ENCODE measurements around the gene PCNA.

PCNA gene

GRCh38 chr20:5078399-5078958, 41.3 kb downstream of the PCNA start:
- TF ChIP-seq REST (IDR thresholded peaks at IDR 0.05; ENCODE audit: insufficient read depth in 1 of 2, low read depth in 2 of 2, low read length in 2 of 2) = no peak

GRCh38 chr20:5077761-5078387, 41.9 kb downstream of the PCNA start:
- no peak for TF ChIP-seq POLR2AphosphoS5 (IDR thresholded peaks at IDR 0.05; ENCODE audit: low read depth, low read length)
- no peak for TF ChIP-seq SIN3A (IDR thresholded peaks at IDR 0.05; ENCODE audit: borderline replicate concordance, insufficient read depth, low read length)
- TF ChIP-seq REST (IDR thresholded peaks at IDR 0.05; ENCODE audit: insufficient read depth in 1 of 2, low read depth in 2 of 2, low read length in 2 of 2) = no peak
- TF ChIP-seq TAF1 (IDR thresholded peaks at IDR 0.05; ENCODE audit: borderline replicate concordance, insufficient read depth, low read length) = no peak
- no peak for TF ChIP-seq FOXP2 (optimal IDR thresholded peaks at IDR 0.05; ENCODE audit: borderline replicate concordance, extremely low read depth, extremely low read length, insufficient read depth)

- TF ChIP-seq POLR2AphosphoS5 (IDR thresholded peaks at IDR 0.05; ENCODE audit: low read depth, low read length) (no peak), FOXP2 (optimal IDR thresholded peaks at IDR 0.05; ENCODE audit: borderline replicate concordance, extremely low read depth, extremely low read length, insufficient read depth) (no peak), TAF1 (IDR thresholded peaks at IDR 0.05; ENCODE audit: borderline replicate concordance, insufficient read depth, low read length) (no peak), REST (IDR thresholded peaks at IDR 0.05; ENCODE audit: insufficient read depth in 1 of 2, low read depth in 2 of 2, low read length in 2 of 2) (no peak), SIN3A (IDR thresholded peaks at IDR 0.05; ENCODE audit: borderline replicate concordance, insufficient read depth, low read length) (no peak)
Observed at GRCh38 chr20:5074232-5074674, 45.5 kb downstream of the PCNA start.

GRCh38 chr20:5073660-5074231, 46.0 kb downstream of the PCNA start:
- TF ChIP-seq POLR2AphosphoS5 (IDR thresholded peaks at IDR 0.05; ENCODE audit: low read depth, low read length) = no peak
- TF ChIP-seq TAF1 (IDR thresholded peaks at IDR 0.05; ENCODE audit: borderline replicate concordance, insufficient read depth, low read length) = no peak
- TF ChIP-seq REST (IDR thresholded peaks at IDR 0.05; ENCODE audit: insufficient read depth in 1 of 2, low read depth in 2 of 2, low read length in 2 of 2) = no peak
- TF ChIP-seq SIN3A (IDR thresholded peaks at IDR 0.05; ENCODE audit: borderline replicate concordance, insufficient read depth, low read length) = no peak
- TF ChIP-seq FOXP2 (optimal IDR thresholded peaks at IDR 0.05; ENCODE audit: borderline replicate concordance, extremely low read depth, extremely low read length, insufficient read depth) = no peak

Measured in PFSK-1 (cell line).